ENCODE results near the gene TAOK2.

DNA sequence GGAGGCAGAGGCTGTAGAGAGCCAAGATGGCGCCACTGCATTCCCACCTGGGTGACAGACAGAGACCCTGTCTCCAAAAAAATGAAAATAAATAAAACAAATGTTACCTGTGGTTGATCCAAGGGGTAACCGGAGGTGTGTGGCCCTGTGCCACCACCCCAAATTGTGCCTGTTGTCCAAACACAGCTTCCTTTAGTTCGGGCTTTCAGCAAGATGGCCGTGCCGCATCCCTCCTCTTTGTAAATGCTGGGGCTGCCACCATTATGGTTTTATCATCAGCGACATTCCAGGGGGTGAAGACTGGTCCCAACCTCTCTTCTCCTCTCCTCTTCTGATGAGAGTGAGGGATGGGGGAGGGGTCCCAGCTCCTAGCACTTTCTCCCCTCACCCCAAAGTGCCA, 49.2 kb downstream of the TAOK2 start, which contains the start of gene C16orf92:
- TF ChIP-seq, protein P1, sequence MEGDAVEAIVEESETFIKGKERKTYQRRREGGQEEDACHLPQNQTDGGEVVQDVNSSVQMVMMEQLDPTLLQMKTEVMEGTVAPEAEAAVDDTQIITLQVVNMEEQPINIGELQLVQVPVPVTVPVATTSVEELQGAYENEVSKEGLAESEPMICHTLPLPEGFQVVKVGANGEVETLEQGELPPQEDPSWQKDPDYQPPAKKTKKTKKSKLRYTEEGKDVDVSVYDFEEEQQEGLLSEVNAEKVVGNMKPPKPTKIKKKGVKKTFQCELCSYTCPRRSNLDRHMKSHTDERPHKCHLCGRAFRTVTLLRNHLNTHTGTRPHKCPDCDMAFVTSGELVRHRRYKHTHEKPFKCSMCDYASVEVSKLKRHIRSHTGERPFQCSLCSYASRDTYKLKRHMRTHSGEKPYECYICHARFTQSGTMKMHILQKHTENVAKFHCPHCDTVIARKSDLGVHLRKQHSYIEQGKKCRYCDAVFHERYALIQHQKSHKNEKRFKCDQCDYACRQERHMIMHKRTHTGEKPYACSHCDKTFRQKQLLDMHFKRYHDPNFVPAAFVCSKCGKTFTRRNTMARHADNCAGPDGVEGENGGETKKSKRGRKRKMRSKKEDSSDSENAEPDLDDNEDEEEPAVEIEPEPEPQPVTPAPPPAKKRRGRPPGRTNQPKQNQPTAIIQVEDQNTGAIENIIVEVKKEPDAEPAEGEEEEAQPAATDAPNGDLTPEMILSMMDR (IDR thresholded peaks at IDR 0.05), result no peak
- TF ChIP-seq EP300 (IDR thresholded peaks at IDR 0.05), result no peak
- TF ChIP-seq POLR2A (IDR thresholded peaks at IDR 0.05), result no peak
